Stimulated activated CD8-positive, alpha-beta memory T cell treated with anti-CD3 and anti-CD28 coated beads, Interleukin-12 subunit alpha, Interleukin-12 subunit beta, amount 100 ng/mL, for 4 hours (primary cell): ENCODE data around the gene SORCS1.

Experiments used
- DNase-seq: peaks from one replicate; pipeline ENCODE4 v3.0.0-alpha.2; 2020; ENCODE audit warnings: low read depth

Gene SORCS1

GRCh38 chr10:106535304-106535953 is 629.1 kb downstream of the SORCS1 start:
- DNase-seq: no peak

- no peak for DNase-seq
Observed at GRCh38 chr10:106534441-106534840, 630.1 kb downstream of the SORCS1 start.

GRCh38 chr10:106528702-106529101 is 635.8 kb downstream of the SORCS1 start:
- DNase-seq: no peak

- no peak for DNase-seq
Observed at GRCh38 chr10:106525835-106526234, 638.7 kb downstream of the SORCS1 start.
